Measurements from ENCODE around the gene NR1D2. TPM values are rescaled to one million over a fixed set of nuclear protein-coding genes. Genes with fewer than 3 reads are reported as not detected.
"Not testable (repeated sequence)": the region's sequence is repeated elsewhere in the genome, so short reads cannot be mapped to it uniquely, and the experiment has no call there.

Gene NR1D2
- total RNA-seq, 2 donors from 2014 or later, result 23.1 to 29.4 TPM

GRCh38 chr3:23993556-23994243 lies 48.6 kb downstream of the NR1D2 start:
- no peak for DNase-seq
- intact Hi-C loops (cut with DNase I, micrococcal nuclease), result loop anchor here in 1 of 2 donors (10.0 kb wide), 1 partner anchor 691 kb away; no protein-coding TSS in a partner anchor

GRCh38 chr3:23994244-23994569 lies 49.1 kb downstream of the NR1D2 start:
- DNase-seq, result no peak
- intact Hi-C loops (cut with DNase I, micrococcal nuclease), result loop anchor here in 1 of 2 donors (10.0 kb wide), 1 partner anchor 691 kb away; no protein-coding TSS in a partner anchor
- no peak for ATAC-seq

More at GRCh38 chr3:23993556-23994243, 48.6 kb downstream of the NR1D2 start:
- no peak for ATAC-seq

GRCh38 chr3:23995219-23995618 lies 50.1 kb downstream of the NR1D2 start:
- ATAC-seq, result no peak
- intact Hi-C loops (cut with DNase I, micrococcal nuclease), result loop anchor here in 1 of 2 donors (10.0 kb wide), 1 partner anchor 690 kb away; no protein-coding TSS in a partner anchor

GRCh38 chr3:23996095-23996524 lies 51.0 kb downstream of the NR1D2 start:
- ATAC-seq (no peak), DNase-seq (no peak)
- intact Hi-C loops (cut with DNase I, micrococcal nuclease), result loop anchor here in 1 of 2 donors (10.0 kb wide), 1 partner anchor 689 kb away; no protein-coding TSS in a partner anchor

More at GRCh38 chr3:23995219-23995618, 50.1 kb downstream of the NR1D2 start:
- no peak for DNase-seq

- intact Hi-C loops (cut with DNase I, micrococcal nuclease), result loop anchor here in 1 of 2 donors (10.0 kb wide), 1 partner anchor 686 kb away; no protein-coding TSS in a partner anchor
- DNase-seq, result peak in 1 of 2 donors; percentile 74
- no peak for ATAC-seq
Observed at GRCh38 chr3:23999012-23999641, 54.0 kb downstream of the NR1D2 start.

GRCh38 chr3:24002129-24002528 lies 57.0 kb downstream of the NR1D2 start:
- intact Hi-C loops (cut with DNase I, micrococcal nuclease), result loop anchor here in 1 of 2 donors (5.0 kb wide), 2 partner anchors 235 to 680 kb away; no protein-coding TSS in a partner anchor
- no peak for ATAC-seq
- DNase-seq, result no peak

- intact Hi-C loops (cut with DNase I, micrococcal nuclease), result loop anchor here in 1 of 2 donors (5.0 kb wide), 2 partner anchors 234 to 679 kb away; no protein-coding TSS in a partner anchor
- no peak for ATAC-seq
- DNase-seq, result no peak
Observed at GRCh38 chr3:24003466-24003865, 58.4 kb downstream of the NR1D2 start.

GRCh38 chr3:24004171-24004938 lies 59.3 kb downstream of the NR1D2 start:
- intact Hi-C loops (cut with DNase I, micrococcal nuclease), result loop anchor here in 1 of 2 donors (5.0 kb wide), 2 partner anchors 233 to 678 kb away; no protein-coding TSS in a partner anchor
- ATAC-seq, result no peak
- no peak for DNase-seq

- ATAC-seq (no peak), DNase-seq (no peak)
- intact Hi-C loops (cut with DNase I, micrococcal nuclease), result no loop called here
Observed at GRCh38 chr3:24005669-24006068, 60.6 kb downstream of the NR1D2 start.

GRCh38 chr3:24010834-24011233 lies 65.7 kb downstream of the NR1D2 start:
- ATAC-seq; DNase-seq; intact Hi-C loops (cut with DNase I, micrococcal nuclease): not testable (repeated sequence)

GRCh38 chr3:24012589-24013269 lies 67.6 kb downstream of the NR1D2 start:
- DNase-seq (no peak), ATAC-seq (no peak)
- intact Hi-C loops (cut with DNase I, micrococcal nuclease), result no loop called here

- no peak for DNase-seq
- ATAC-seq, result no peak
- intact Hi-C loops (cut with DNase I, micrococcal nuclease), result no loop called here
Observed at GRCh38 chr3:24017305-24017704, 72.2 kb downstream of the NR1D2 start.

GRCh38 chr3:24018784-24019570 lies 73.9 kb downstream of the NR1D2 start:
- ATAC-seq, result no peak
- DNase-seq, result no peak
- intact Hi-C loops (cut with DNase I, micrococcal nuclease), result no loop called here

GRCh38 chr3:24019585-24019984 lies 74.5 kb downstream of the NR1D2 start:
- DNase-seq (no peak), ATAC-seq (no peak)
- intact Hi-C loops (cut with DNase I, micrococcal nuclease), result no loop called here

- intact Hi-C loops (cut with DNase I, micrococcal nuclease), result no loop called here
- ATAC-seq, result no peak
- DNase-seq, result no peak
Observed at GRCh38 chr3:24020036-24020691, 75.1 kb downstream of the NR1D2 start.

- intact Hi-C loops (cut with DNase I, micrococcal nuclease), result no loop called here
- DNase-seq, result no peak
- no peak for ATAC-seq
Observed at GRCh38 chr3:24023197-24023596, 78.1 kb downstream of the NR1D2 start.

- intact Hi-C loops (cut with DNase I, micrococcal nuclease), result no loop called here
- DNase-seq, result no peak
- ATAC-seq, result no peak
Observed at GRCh38 chr3:24025805-24026204, 80.7 kb downstream of the NR1D2 start.
